Endodermal cell (in vitro differentiated cells): ENCODE results near the gene APOL1. TPM values are rescaled to one million over a fixed set of nuclear protein-coding genes. Genes with fewer than 3 reads are reported as not detected.

Source experiments
- DNase-seq: peaks from one replicate; pipeline ENCODE4 v3.0.0-alpha.2; 2017
- H3K27ac ChIP-seq: 2 replicates; pipeline ENCODE4 v1.5.1; 2013; ENCODE audit warnings: mild to moderate bottlenecking, low read depth, low read length, moderate library complexity
- H3K27me3 ChIP-seq: 2 replicates; pipeline ENCODE4 v1.6.1; 2013; ENCODE audit warnings: mild to moderate bottlenecking, low read length, moderate library complexity; ENCODE audit not compliant: insufficient read depth, control insufficient read depth, poor library complexity, severe bottlenecking
- H3K36me3 ChIP-seq: 2 replicates; pipeline ENCODE4 v1.7.0; 2013; ENCODE audit warnings: mild to moderate bottlenecking, low read length, moderate library complexity; ENCODE audit not compliant: control insufficient read depth, insufficient read depth
- H3K4me1 ChIP-seq: one replicate; pipeline ENCODE4 v1.7.0; 2013; ENCODE audit warnings: low read length; ENCODE audit not compliant: control insufficient read depth, insufficient read depth
- H3K4me3 ChIP-seq: 2 replicates; pipeline ENCODE4 v1.5.1; 2013; ENCODE audit warnings: mild to moderate bottlenecking, low read length, moderate library complexity
- H3K9ac ChIP-seq: 2 replicates; pipeline ENCODE4 v1.6.1; 2013; ENCODE audit warnings: mild to moderate bottlenecking, low read length, moderate library complexity; ENCODE audit not compliant: poor library complexity, severe bottlenecking; ENCODE audit errors: extremely low read depth
- H3K9me3 ChIP-seq: 2 replicates; pipeline ENCODE4 v1.6.1; 2013; ENCODE audit warnings: mild to moderate bottlenecking, low read length, moderate library complexity; ENCODE audit not compliant: control insufficient read depth
- H3K27ac Mint-ChIP-seq: 2 replicates; pipeline ENCODE4 v1.8.0; 2020; ENCODE audit warnings: mixed read lengths
- H3K27me3 Mint-ChIP-seq: 2 replicates; pipeline ENCODE4 v1.8.0; 2021; ENCODE audit warnings: mild to moderate bottlenecking, mixed read lengths; ENCODE audit not compliant: insufficient read depth
- H3K36me3 Mint-ChIP-seq: 2 replicates; pipeline ENCODE4 v1.8.0; 2020; ENCODE audit warnings: low read depth, mixed read lengths
- H3K4me1 Mint-ChIP-seq: 2 replicates; pipeline ENCODE4 v1.8.0; 2020; ENCODE audit warnings: mixed read lengths
- H3K4me3 Mint-ChIP-seq: 2 replicates; pipeline ENCODE4 v1.8.0; 2020; ENCODE audit warnings: mild to moderate bottlenecking, moderate library complexity, mixed read lengths
- H3K9me3 Mint-ChIP-seq: 2 replicates; pipeline ENCODE4 v1.8.0; 2020; ENCODE audit warnings: mild to moderate bottlenecking, mixed read lengths
- CTCF ChIP-seq: fragments of 200-600 bp; sonication (generic); conservative IDR thresholded peaks from 2 replicates; pipeline ENCODE4 v1.5.0; 2021; ENCODE audit warnings: antibody characterized with exemption, mild to moderate bottlenecking
- whole genome bisulfite sequencing, 2 experiments: methylation state at CpG; one replicate each; pipeline versions ENCODE4 v1.1.5 to v1.1.7; 2013; ENCODE audit warnings: missing lambda C conversion rate in 2 of 2, mixed read lengths in 1 of 2; ENCODE audit not compliant: insufficient coverage in 1 of 2, insufficient read length in 1 of 2; 5-methylcytosine and 5-hydroxymethylcytosine counted together
- total RNA-seq, 2 donors: library from RNA; stranded (reverse); fragmentation: NEBNext Ultra II Directional in 1 of 2; extraction: Animal tissue kit (Norgen Biotek cat#: 25700) in 1 of 2; gene quantifications; 2 replicates in 1 of 2; 3 replicates in 1 of 2; pipeline ENCODE4 v1.2.1, GENCODE V29; 2021

The APOL1 gene
- total RNA-seq, 2 donors from 2014 or later, result 0.11 to 0.22 TPM

- WGBS, 2 experiments, result 83 to 93% methylated on average over 3 to 9 of the region's 9 CpGs
- no peaks in the 10 kb centered on the region for H3K27me3 Mint-ChIP-seq
- H3K9me3 Mint-ChIP-seq, result no peaks in the 10 kb centered on the region
These were observed 27.5 kb upstream of the APOL1 start for GRCh38 chr22:36225333-36225922.

DNA sequence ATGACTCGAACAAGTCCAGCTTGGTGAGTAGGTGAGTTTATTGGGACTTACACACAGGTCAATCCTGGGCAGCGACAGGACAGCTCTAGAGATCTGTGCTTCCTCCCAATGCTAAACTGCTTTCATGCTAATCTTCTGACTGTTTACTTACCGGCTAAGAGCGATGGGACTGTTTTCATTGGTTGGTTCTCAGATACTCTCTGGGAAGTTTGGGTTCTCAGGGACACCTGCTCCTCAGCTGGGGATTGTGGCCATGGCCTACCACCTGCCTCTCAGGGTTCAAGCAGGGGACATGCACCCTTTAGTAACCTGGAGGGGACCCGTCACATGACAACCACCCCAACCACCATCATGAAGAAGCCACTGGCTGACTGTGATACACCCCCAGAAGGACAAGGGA lies 26.7 kb upstream of the APOL1 start:
- Mint-ChIP-seq H3K36me3 (no peaks in the 10 kb centered on the region), H3K9me3 (no peaks in the 10 kb centered on the region), H3K4me1 (peaks cover 25% of the 10 kb centered on the region), H3K4me3 (no peak overlapping the region), H3K27ac (no peak overlapping the region), H3K27me3 (no peaks in the 10 kb centered on the region)
- H3K9ac ChIP-seq, result no peak overlapping the region
- TF ChIP-seq CTCF, result no peak
- no peak for DNase-seq
- no peaks in the 10 kb centered on the region for H3K36me3 ChIP-seq
- no peak overlapping the region for H3K27ac ChIP-seq
- H3K4me3 ChIP-seq, result no peak overlapping the region
- 89 to 93% methylated on average over 3 to 5 of the region's 5 CpGs for WGBS, 2 experiments
- no peaks in the 10 kb centered on the region for H3K27me3 ChIP-seq
- peaks cover 2% of the 10 kb centered on the region for H3K4me1 ChIP-seq
- H3K9me3 ChIP-seq, result no peaks in the 10 kb centered on the region

More at GRCh38 chr22:36225333-36225922, 27.5 kb upstream of the APOL1 start:
- Histone ChIP-seq H3K9ac (no peak overlapping the region), H3K4me3 (no peak overlapping the region), H3K36me3 (no peaks in the 10 kb centered on the region), H3K9me3 (no peaks in the 10 kb centered on the region), H3K27me3 (no peaks in the 10 kb centered on the region), H3K4me1 (peaks cover 2% of the 10 kb centered on the region), H3K27ac (no peak overlapping the region)
- TF ChIP-seq CTCF, result no peak
- H3K27ac Mint-ChIP-seq, result no peak overlapping the region
- no peak for DNase-seq
- peaks cover 22% of the 10 kb centered on the region for H3K4me1 Mint-ChIP-seq
- no peak overlapping the region for H3K4me3 Mint-ChIP-seq
- H3K36me3 Mint-ChIP-seq, result no peaks in the 10 kb centered on the region

- Mint-ChIP-seq H3K9me3 (no peaks in the 10 kb centered on the region), H3K4me3 (no peak overlapping the region), H3K4me1 (peaks cover 23% of the 10 kb centered on the region), H3K27ac (no peak overlapping the region), H3K36me3 (no peaks in the 10 kb centered on the region), H3K27me3 (no peaks in the 10 kb centered on the region)
- H3K27ac ChIP-seq, result no peak overlapping the region
- no peaks in the 10 kb centered on the region for H3K9me3 ChIP-seq
- H3K27me3 ChIP-seq, result no peaks in the 10 kb centered on the region
- no peak for DNase-seq
- H3K4me1 ChIP-seq, result no peaks in the 10 kb centered on the region
- H3K4me3 ChIP-seq, result no peak overlapping the region
- 95 to 96% methylated on average over 9 of the region's 9 CpGs for WGBS, 2 experiments
- H3K36me3 ChIP-seq, result no peaks in the 10 kb centered on the region
- no peak for TF ChIP-seq CTCF
- no peak overlapping the region for H3K9ac ChIP-seq
These were observed 25.5 kb upstream of the APOL1 start for GRCh38 chr22:36227396-36227795.
